GM21515 (cell line): Measurements from ENCODE around the gene ST3GAL6.
"Not testable (repeated sequence)": the region's sequence is repeated elsewhere in the genome, so short reads cannot be mapped to it uniquely, and the experiment has no call there.

Experiments
- ATAC-seq: cut with Tn5 transposase; IDR thresholded peaks from one replicate; pipeline ENCODE4 v1.9.1; 2021; ENCODE audit not compliant: unreplicated experiment

Gene ST3GAL6

GRCh38 chr3:98799479-98799878, 36.3 kb downstream of the ST3GAL6 start:
- no peak for ATAC-seq

DNA sequence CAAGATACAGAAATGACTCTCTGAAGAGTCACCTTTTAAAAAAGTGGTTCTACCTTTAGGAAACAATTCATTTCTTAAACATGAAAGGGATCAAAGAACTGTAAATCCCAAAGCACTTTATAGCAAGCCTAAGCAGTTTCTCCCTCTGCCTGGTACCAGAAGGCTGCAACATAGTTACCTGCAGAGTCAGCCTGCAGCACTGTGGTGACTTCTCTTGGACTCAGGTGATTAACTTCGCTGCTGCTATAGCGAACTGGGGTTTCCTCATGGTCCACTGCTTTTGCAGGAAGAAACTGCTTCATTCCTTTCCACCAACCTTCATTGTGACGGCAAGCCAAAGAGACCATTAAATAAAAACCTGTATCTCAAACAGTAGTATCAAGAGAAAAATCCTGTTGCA, 37.3 kb downstream of the ST3GAL6 start:
- ATAC-seq: no peak

- ATAC-seq: no peak
Measured at GRCh38 chr3:98801043-98801747, 38.1 kb downstream of the ST3GAL6 start.

DNA sequence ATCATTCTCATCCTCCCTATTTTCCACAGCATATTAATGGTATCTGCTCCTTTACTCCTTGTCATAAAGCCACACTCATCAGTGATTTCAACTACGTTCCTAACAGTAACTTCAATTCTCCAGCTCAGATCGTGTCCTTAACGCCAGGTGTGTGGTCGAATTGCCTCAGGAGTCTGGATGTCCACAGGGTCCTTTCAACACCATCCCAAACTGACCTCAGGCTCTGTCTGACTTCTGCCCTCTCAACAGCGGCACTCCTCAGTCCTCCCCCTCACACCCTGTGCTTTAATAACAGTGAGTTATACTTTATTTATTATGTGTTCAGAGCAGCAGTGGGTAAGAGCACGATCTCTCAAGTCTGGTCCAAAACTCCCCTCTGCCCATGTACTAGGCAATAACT, 42.4 kb downstream of the ST3GAL6 start:
- ATAC-seq: no peak

GRCh38 chr3:98806521-98806920, 43.4 kb downstream of the ST3GAL6 start:
- no peak for ATAC-seq

DNA sequence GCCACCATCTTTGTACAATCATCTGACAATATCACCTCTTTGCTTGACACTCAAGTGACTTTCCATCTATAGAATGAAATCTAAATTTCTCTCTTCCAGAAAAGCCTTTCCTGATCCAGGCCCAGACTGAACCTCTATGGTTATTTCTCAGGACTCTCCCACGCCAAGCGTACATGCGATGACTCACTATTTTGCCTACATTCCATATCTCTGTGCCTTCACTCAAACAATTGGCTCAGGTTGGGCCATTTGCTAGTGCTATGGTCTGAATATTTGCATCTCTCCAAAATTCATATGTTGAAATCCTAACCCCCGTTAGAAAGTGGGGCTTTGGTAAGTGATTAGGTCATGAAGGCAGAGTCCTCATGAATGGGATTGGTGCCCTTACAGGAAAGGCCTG, 43.9 kb downstream of the ST3GAL6 start:
- ATAC-seq: no peak

GRCh38 chr3:98807561-98807960, 44.4 kb downstream of the ST3GAL6 start:
- ATAC-seq: no peak

- no peak for ATAC-seq
Measured at GRCh38 chr3:98808071-98808470, 44.9 kb downstream of the ST3GAL6 start.

DNA sequence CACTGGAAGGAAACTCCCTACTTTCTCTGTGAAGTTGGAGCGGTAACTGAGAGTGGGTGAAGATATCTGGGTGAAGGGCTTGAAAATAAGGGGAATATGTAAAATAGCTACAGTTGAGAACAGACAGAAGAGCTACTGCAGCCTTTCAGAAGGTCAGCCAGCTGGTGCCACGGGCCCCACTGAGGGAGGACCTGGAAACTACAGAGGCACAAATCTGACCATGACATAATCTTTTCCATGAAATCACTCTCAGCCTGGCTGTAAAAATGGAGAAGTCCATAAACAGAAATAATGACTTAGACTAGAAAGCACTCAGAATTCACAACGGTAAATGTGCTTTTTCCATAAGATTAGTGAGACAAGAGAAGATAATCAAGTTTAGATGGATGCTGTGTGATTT, 46.4 kb downstream of the ST3GAL6 start:
- no peak for ATAC-seq

- no peak for ATAC-seq
Measured at GRCh38 chr3:98811048-98811447, 47.9 kb downstream of the ST3GAL6 start.

GRCh38 chr3:98812851-98813374, 49.8 kb downstream of the ST3GAL6 start:
- ATAC-seq: peak; percentile 49

DNA sequence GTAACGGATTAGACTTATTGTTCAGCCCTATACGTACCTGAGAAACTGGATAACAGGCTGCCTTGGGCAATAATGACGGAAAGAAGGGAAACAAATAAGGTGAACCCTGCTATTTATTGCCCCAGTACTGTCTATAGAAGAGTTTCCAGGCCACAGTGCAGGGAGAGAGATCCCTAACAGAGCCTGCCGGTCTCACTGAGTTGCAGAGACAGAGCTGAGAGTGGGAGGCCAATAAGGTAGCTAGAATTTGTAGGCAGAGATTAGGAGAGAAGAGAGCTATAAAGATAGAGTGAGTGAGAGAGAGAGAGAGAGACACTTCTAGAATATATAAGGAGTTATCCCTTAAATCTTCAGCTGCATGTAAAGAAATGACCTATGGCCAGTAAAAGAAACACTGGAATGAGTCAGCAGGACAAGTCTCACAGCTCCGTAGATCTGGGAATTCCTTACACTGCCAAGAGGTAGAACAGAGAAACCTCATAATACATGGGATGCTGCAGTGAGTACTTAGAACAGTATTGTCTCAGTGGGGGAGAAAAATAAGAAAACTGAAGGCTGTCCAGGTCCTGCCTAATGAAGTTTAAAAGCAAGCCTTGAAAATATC, 51.8 kb downstream of the ST3GAL6 start:
- no peak for ATAC-seq

DNA sequence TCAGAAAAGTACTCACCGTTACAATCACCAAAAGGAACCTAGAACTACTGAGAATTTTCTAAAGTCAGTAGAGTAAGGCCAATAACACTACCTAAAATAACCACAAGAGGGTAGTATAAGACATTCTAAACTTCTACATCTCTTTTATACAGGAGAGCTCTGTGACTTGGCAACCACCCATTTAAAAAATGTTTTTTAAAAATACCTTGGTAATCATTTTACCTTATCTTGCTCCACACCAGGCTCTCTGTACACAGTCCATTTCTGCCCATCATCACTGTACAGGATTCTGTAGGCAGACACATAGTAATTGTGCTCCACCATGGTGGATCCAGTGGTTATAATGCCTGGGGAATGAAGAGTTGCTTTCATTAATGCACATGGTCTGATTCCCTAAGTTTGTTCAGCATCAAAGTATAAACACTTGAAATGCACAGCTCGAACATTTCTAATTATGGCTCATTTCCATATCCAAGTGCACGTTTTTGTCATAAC, 54.5 kb downstream of the ST3GAL6 start:
- ATAC-seq: peak; percentile 85

- ATAC-seq: no peak
Measured at GRCh38 chr3:98821063-98821462, 57.9 kb downstream of the ST3GAL6 start.

- no peak for ATAC-seq
Measured at GRCh38 chr3:98823791-98824190, 60.7 kb downstream of the ST3GAL6 start.

DNA sequence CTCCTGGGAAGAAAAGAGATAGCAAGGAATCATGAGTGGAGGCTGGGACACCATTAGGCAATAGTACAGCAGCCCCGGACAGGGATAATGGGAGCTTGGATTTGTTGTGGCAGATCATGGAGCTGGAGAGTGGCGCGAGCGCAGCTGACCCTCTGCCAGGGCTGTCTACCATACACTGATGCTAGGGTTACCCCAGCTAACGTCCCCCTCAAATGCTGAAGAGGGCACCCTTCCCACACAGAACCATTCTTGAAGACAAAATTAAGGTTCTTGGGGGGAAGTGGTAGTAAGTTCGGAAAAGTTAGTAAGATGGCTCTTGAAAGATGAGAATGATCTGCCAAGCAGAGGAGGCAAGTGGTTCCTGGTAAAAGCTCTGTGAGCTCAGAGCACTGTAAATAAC, 61.1 kb downstream of the ST3GAL6 start:
- no peak for ATAC-seq

DNA sequence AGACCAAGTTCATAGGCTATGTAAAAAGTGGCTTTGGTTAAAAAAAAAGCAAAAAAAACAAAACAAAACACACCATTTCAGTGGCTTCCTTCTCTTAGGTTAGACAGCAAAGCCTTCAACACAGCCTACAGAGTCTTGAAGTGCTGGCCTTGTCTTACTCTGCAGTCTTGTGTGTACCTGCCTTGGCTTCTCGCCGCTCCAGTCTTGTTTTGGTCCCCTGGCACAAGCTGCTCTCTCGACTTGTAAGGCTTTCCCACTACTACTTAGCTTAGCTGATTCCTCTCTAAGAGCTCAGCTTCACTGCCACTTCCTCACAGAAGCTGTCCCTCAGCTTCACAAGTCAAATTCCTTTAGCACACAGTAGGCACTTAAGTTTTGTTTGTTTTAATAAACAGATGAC, 63.0 kb downstream of the ST3GAL6 start:
- ATAC-seq: no peak

DNA sequence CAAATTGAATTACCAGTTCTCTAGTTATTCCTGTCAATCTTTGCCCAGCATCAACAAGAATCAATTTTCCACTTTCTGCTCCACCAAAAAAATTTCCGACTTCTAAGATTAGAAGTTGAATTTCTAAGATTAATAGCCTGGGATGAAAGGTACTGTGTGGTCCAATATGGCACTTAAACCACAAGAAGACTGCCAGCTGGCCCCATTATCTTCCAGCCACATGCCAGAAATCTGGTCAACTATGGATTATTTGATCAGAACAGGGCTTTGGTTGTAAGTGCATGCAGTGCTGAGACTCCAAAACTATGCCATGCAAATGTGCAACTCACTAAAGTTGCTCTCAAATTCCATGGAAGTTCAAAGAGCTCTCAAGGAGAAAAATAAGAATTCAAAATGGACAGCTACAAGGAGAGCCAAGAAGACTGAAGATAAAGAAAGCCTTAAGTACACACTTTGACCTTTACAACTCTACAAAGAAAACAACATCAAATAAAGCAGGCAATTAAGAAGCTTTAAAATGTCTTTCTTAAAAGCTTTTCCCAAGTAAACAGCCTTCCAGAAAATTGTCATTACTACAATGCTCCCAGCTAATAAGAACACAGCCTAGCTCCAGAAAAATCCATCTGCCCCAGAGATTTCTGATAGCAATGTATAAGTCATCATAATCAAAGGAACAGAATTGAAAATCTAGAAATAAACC, 64.2 kb downstream of the ST3GAL6 start:
- ATAC-seq: no peak

DNA sequence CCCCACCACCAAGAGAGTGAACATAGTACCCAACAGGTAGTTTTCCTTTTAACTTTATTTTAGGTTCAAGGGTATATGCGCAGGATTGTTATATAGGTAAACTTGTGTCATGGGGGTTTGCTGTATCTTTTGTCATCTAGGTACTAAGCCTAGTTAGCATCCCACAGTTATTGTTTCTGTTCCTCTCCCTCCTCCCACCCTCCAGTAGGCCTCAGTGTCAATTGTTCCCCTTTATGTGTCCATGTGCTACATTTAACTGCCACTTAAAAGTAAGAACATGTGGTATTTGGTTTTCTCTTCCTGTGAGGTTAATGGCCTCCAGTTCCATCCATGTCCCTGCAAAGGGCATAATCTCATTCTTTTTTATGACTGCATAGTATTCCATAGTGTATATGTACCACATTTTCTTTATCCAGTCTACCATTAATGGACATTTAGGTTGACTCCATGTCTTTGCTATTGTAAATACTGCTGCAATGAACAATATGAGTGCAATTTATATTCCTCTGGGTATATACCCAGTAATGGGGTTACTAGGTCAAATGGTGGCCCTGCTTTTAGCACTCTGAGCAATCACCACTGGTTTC, 66.2 kb downstream of the ST3GAL6 start:
- no peak for ATAC-seq

- not testable (repeated sequence) for ATAC-seq
Measured at GRCh38 chr3:98831060-98831459, 67.9 kb downstream of the ST3GAL6 start.

- ATAC-seq: no peak
Measured at GRCh38 chr3:98839846-98840245, 76.7 kb downstream of the ST3GAL6 start.
